OCI-LY1 (cell line): ENCODE results near the gene GRIK3.

Experiments used
- H2AFZ ChIP-seq: fragments of 200-600 bp; sonication (generic), shearing (Covaris generic); 2 replicates; pipeline ENCODE4 v1.6.0; 2014; ENCODE audit warnings: antibody characterized with exemption, mild to moderate bottlenecking, low read length
- H3F3A ChIP-seq: fragments of 200-600 bp; sonication (generic), shearing (Covaris generic); 2 replicates; pipeline ENCODE4 v1.6.0; 2014; ENCODE audit warnings: mild to moderate bottlenecking, antibody characterized with exemption, low read length, moderate library complexity; ENCODE audit not compliant: insufficient read depth
- H3K27ac ChIP-seq: fragments of 200-600 bp; sonication (generic); 2 replicates; pipeline ENCODE4 v1.5.1; 2014; ENCODE audit warnings: low read length, mixed run types, mild to moderate bottlenecking, low read depth; ENCODE audit not compliant: poor library complexity, severe bottlenecking
- H3K27me3 ChIP-seq: fragments of 200-600 bp; sonication (generic); 2 replicates; pipeline ENCODE4 v1.6.0; 2014; ENCODE audit warnings: antibody characterized with exemption, mild to moderate bottlenecking, low read length, moderate library complexity; ENCODE audit not compliant: insufficient read depth
- H3K36me3 ChIP-seq: fragments of 200-600 bp; sonication (generic); 2 replicates; pipeline ENCODE4 v1.6.1; 2014; ENCODE audit warnings: mild to moderate bottlenecking, antibody characterized with exemption, low read length, moderate library complexity, mixed read lengths; ENCODE audit not compliant: insufficient read depth
- H3K4me1 ChIP-seq: fragments of 200-600 bp; sonication (generic); 2 replicates; pipeline ENCODE4 v1.5.1; 2014; ENCODE audit warnings: mild to moderate bottlenecking, low read length, moderate library complexity; ENCODE audit not compliant: insufficient read depth, severe bottlenecking
- H3K4me2 ChIP-seq: fragments of 200-600 bp; sonication (generic), shearing (Covaris generic); 2 replicates; pipeline ENCODE4 v1.6.1; 2014; ENCODE audit warnings: low read length
- H3K4me3 ChIP-seq: fragments of 200-600 bp; sonication (generic); 2 replicates; pipeline ENCODE4 v1.5.1; 2014; ENCODE audit warnings: low read length, low read depth, mild to moderate bottlenecking, mixed read lengths; ENCODE audit not compliant: poor library complexity, severe bottlenecking
- H3K79me2 ChIP-seq: fragments of 200-600 bp; shearing (Covaris generic); 2 replicates; pipeline ENCODE4 v1.6.1; 2016; ENCODE audit warnings: mixed run types, low read length, mixed read lengths; ENCODE audit not compliant: insufficient read depth
- H3K9ac ChIP-seq: fragments of 200-600 bp; sonication (generic), shearing (Covaris generic); 2 replicates; pipeline ENCODE4 v1.6.1; 2014; ENCODE audit warnings: mild to moderate bottlenecking, low read length, mixed read lengths
- H3K9me2 ChIP-seq: fragments of 200-600 bp; sonication (generic), shearing (Covaris generic); 2 replicates; pipeline ENCODE4 v1.6.1; 2014; ENCODE audit warnings: low read depth, mild to moderate bottlenecking, low read length, mixed read lengths
- H3K9me3 ChIP-seq: fragments of 200-600 bp; shearing (Covaris generic); 2 replicates; pipeline ENCODE4 v1.6.1; 2014; ENCODE audit warnings: low read length, mixed read lengths
- H4K20me1 ChIP-seq: fragments of 200-600 bp; sonication (generic), shearing (Covaris generic); 2 replicates; pipeline ENCODE4 v1.6.0; 2016; ENCODE audit warnings: mild to moderate bottlenecking, low read length; ENCODE audit not compliant: insufficient read depth
- CTCF ChIP-seq: fragments of 200-600 bp; sonication (generic), shearing (Covaris generic); IDR thresholded peaks from 2 replicates; pipeline ENCODE4 v1.5.1; 2017; ENCODE audit warnings: mild to moderate bottlenecking, antibody characterized with exemption, low read length, moderate library complexity, mixed read lengths
- EZH2 ChIP-seq: fragments of 200-600 bp; sonication (generic), shearing (Covaris generic); IDR thresholded peaks from 2 replicates; pipeline ENCODE4 v1.8.0; 2017; ENCODE audit warnings: borderline replicate concordance, mixed run types, mild to moderate bottlenecking, antibody characterized with exemption, low read length, moderate library complexity, mixed read lengths

GRIK3 gene

GRCh38 chr1:36908096-36908495 is 126.2 kb downstream of the GRIK3 start:
- Histone ChIP-seq H3K9me2 (no peaks in the 10 kb centered on the region), H3F3A (no peaks in the 10 kb centered on the region), H3K4me1 (no peaks in the 10 kb centered on the region), H2AFZ (no peak overlapping the region), H3K4me3 (no peak overlapping the region), H3K27me3 (no peaks in the 10 kb centered on the region), H3K9ac (no peak overlapping the region), H3K27ac (no peak overlapping the region), H3K79me2 (no peaks in the 10 kb centered on the region), H4K20me1 (no peaks in the 10 kb centered on the region), H3K36me3 (no peaks in the 10 kb centered on the region), H3K9me3 (no peaks in the 10 kb centered on the region), H3K4me2 (no peak overlapping the region)
- no peak for TF ChIP-seq EZH2
- TF ChIP-seq CTCF: no peak

- TF ChIP-seq CTCF: no peak
- no peak for TF ChIP-seq EZH2
- Histone ChIP-seq H3K9me2 (no peaks in the 10 kb centered on the region), H3K27me3 (no peaks in the 10 kb centered on the region), H3K27ac (no peak overlapping the region), H3K4me3 (no peak overlapping the region), H3K4me2 (no peak overlapping the region), H2AFZ (no peak overlapping the region), H3K4me1 (no peaks in the 10 kb centered on the region), H3K9ac (no peak overlapping the region), H3K36me3 (no peaks in the 10 kb centered on the region), H3F3A (no peaks in the 10 kb centered on the region), H3K9me3 (no peaks in the 10 kb centered on the region), H3K79me2 (no peaks in the 10 kb centered on the region), H4K20me1 (no peaks in the 10 kb centered on the region)
These were observed 127.8 kb downstream of the GRIK3 start for GRCh38 chr1:36906555-36906954.

- Histone ChIP-seq H3K9ac (no peak overlapping the region), H3K79me2 (no peaks in the 10 kb centered on the region), H3K4me3 (no peak overlapping the region), H3K4me1 (no peaks in the 10 kb centered on the region), H3K9me3 (no peaks in the 10 kb centered on the region), H3K27ac (no peak overlapping the region), H4K20me1 (no peaks in the 10 kb centered on the region), H2AFZ (no peak overlapping the region), H3K27me3 (no peaks in the 10 kb centered on the region), H3K36me3 (no peaks in the 10 kb centered on the region), H3F3A (no peaks in the 10 kb centered on the region), H3K9me2 (no peaks in the 10 kb centered on the region), H3K4me2 (no peak overlapping the region)
- TF ChIP-seq EZH2: no peak
- no peak for TF ChIP-seq CTCF
These were observed 128.4 kb downstream of the GRIK3 start for GRCh38 chr1:36905941-36906340.
